GM18868 (cell line): ENCODE results near the gene NAB2.
"Not testable (repeated sequence)": the region's sequence is repeated elsewhere in the genome, so short reads cannot be mapped to it uniquely, and the experiment has no call there.

Source experiments
- ATAC-seq: cut with Tn5 transposase; IDR thresholded peaks from one replicate; pipeline ENCODE4 v1.9.1; 2021; ENCODE audit warnings: mild to moderate bottlenecking, moderate library complexity; ENCODE audit not compliant: unreplicated experiment

Gene NAB2

GRCh38 chr12:57110104-57111030 lies 21.5 kb downstream of the NAB2 start:
- peak; percentile 67 for ATAC-seq

- ATAC-seq, result peak; percentile 50
These were observed 22.3 kb downstream of the NAB2 start, which contains the start of gene STAT6 for GRCh38 chr12:57111031-57111734. Gene STAT6 (minus strand): TSS chr12:57111362. CDS start chr12:57108278, 3,084 bp downstream.

- ATAC-seq, result peak; percentile 50
These were observed 23.8 kb downstream of the NAB2 start for GRCh38 chr12:57112492-57113294.

GRCh38 chr12:57116580-57117281 lies 27.8 kb downstream of the NAB2 start:
- no peak for ATAC-seq

GRCh38 chr12:57118711-57119271 lies 29.9 kb downstream of the NAB2 start:
- ATAC-seq, result no peak

GRCh38 chr12:57119294-57120085 lies 30.6 kb downstream of the NAB2 start:
- no peak for ATAC-seq

GRCh38 chr12:57120718-57121117 lies 31.8 kb downstream of the NAB2 start:
- ATAC-seq, result not testable (repeated sequence)

- ATAC-seq, result no peak
These were observed 34.9 kb downstream of the NAB2 start for GRCh38 chr12:57123813-57124212.

- no peak for ATAC-seq
These were observed 35.5 kb downstream of the NAB2 start for GRCh38 chr12:57124261-57124877.

- ATAC-seq, result no peak
These were observed 37.1 kb downstream of the NAB2 start for GRCh38 chr12:57126061-57126460.

GRCh38 chr12:57126561-57126960 lies 37.6 kb downstream of the NAB2 start:
- no peak for ATAC-seq

- ATAC-seq, result no peak
These were observed 38.3 kb downstream of the NAB2 start for GRCh38 chr12:57127101-57127725.

GRCh38 chr12:57127726-57128518 lies 39.0 kb downstream of the NAB2 start, which contains the start of gene LRP1:
Gene LRP1 (plus strand): TSS chr12:57128483. CDS start chr12:57128965, 482 bp downstream.
- no peak for ATAC-seq

- no peak for ATAC-seq
These were observed 39.8 kb downstream of the NAB2 start for GRCh38 chr12:57128519-57129247.

- no peak for ATAC-seq
These were observed 40.5 kb downstream of the NAB2 start for GRCh38 chr12:57129321-57129842.

GRCh38 chr12:57129889-57130288 lies 41.0 kb downstream of the NAB2 start:
- no peak for ATAC-seq

GRCh38 chr12:57130941-57131340 lies 42.0 kb downstream of the NAB2 start:
- peak; percentile 41 for ATAC-seq
